CD1c-positive myeloid dendritic cell (primary cell): Measurements from ENCODE around the gene ATP6V0D1.
"Not testable (repeated sequence)": the region's sequence is repeated elsewhere in the genome, so short reads cannot be mapped to it uniquely, and the experiment has no call there.

Experiments
- DNase-seq: peaks from one replicate; pipeline ENCODE4 v3.0.0-alpha.2; 2016; ENCODE audit errors: extremely low spot score

ATP6V0D1 gene

GRCh38 chr16:67480833-67481560 is at the start of gene ATP6V0D1:
ATP6V0D1 (minus strand) TSS chr16:67481157; CDS start chr16:67481086, 71 bp downstream.
- peak; percentile 100 for DNase-seq

DNA sequence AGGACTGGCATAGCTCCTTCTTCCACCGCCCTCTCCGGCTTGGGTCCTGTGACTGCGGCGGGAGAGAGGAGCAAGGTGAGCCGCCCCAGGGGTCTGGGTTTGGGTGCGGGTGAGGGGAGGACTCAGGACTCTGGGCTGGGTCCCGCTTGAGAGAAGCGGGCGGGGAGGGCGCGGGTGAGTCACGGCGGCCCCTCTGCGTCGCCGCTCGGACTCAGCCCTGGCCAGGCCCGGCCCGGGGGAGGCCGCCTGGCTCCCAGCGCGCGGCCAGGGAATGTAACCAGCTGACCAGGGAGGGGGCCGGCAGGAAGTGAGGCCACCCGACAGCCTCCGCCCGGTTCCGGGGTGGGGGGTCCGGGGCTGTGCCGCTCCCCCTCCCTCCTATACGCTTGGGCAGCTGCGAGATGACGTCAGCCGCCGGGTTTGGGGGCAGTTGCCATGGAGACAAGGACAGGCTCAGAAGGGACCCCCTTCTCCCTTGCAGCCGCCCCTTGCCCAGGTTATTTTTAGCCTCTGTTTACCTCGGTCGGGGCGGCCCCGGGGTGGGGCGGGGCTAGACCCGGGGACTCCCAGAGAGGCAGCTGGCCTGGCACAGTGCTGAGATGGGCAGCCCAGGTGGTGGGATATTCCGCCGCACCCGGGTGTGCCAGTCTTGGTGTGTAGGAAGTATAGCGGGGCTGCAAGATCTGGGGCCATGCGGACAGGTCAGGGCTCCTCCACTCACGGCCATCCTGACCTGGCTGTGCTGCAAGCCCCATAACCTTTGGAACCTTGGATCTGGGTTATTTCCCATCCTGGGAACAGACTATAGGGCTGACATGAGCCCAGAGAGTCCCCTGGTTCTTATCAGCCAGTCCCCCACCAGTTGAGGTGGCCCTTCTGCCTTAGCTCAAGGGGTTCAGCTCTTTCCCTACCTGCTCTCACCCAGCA is 49.3 kb upstream of the ATP6V0D1 start:
- DNase-seq: peak; percentile 69

GRCh38 chr16:67529582-67530012 is 48.6 kb upstream of the ATP6V0D1 start:
- no peak for DNase-seq

DNA sequence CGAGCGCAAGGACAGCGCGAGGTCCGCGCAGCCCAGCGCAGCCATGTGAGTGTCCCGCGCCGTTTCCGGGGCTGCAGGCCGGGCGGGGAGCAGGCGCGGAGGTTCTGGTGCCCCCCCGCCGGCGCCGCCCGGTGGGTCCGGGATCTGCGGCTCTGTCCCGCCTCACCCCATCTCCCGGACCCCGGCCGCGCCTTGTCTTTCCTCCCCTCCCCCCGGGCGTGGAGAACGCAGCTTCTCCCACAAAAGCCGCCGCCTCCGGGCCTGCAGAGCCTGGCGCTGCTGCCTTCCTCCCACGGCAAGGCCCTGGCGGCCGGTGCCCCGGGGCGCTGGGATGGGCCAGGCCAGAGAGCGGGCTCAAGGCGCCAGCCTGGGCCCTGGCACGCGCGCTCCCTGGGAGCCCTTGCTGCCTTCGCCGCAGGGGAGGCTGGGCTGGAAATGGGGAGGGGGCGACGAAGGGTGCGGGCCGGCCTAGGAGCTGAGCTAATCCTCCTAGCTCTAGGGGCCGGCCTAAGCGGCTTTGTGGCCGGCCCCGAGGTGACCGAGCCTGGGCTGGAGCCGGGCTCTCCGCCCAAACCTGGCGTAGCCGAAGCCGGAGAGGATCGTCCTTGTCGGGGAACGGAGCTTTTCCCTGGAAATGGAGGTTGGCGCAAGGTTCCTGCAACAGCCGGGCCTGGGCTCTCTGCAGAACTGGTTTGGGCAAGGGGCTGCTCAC is 48.1 kb upstream of the ATP6V0D1 start:
- DNase-seq: peak; percentile 49

GRCh38 chr16:67528222-67528869 is 47.4 kb upstream of the ATP6V0D1 start, which contains the start of gene RIPOR1:
RIPOR1 (plus strand) TSS chr16:67528829; CDS start chr16:67538447, 9,618 bp downstream.
- peak; percentile 59 for DNase-seq

- DNase-seq: no peak
Measured at GRCh38 chr16:67526149-67526791, 45.3 kb upstream of the ATP6V0D1 start.

DNA sequence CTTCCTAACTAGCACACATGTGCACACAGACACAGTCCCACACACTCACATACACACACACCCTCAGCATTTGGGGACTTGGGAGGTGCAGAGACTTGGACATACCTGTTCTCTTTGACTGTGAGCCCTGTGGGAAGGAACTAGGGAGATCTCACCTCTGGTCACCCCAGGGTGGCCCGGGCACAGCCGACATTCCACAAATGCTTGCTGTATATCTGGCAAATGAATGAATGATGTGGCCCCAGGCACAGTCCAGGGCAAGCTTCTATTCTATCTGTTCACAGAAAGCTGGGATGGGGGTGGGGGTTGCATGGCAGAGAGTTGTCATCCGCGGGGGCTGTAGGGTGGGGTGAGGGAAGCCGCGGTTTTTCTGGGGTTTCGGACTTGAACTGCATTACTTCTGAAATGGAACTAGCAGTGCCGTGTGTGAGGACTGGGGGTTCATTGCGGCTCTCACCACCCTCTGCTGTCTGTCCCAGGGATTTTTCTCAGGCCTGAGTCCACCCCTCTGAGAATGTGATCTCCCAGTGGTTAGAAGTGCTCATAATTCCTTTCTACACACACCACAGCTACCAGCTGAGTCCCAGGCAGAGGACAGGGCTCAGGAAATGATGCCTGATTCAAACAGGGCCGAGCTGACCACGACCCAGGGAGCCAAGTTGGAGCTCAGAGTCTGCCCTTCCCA is 44.4 kb upstream of the ATP6V0D1 start:
- DNase-seq: no peak

GRCh38 chr16:67521095-67521804 is 40.3 kb upstream of the ATP6V0D1 start:
- DNase-seq: peak; percentile 99

DNA sequence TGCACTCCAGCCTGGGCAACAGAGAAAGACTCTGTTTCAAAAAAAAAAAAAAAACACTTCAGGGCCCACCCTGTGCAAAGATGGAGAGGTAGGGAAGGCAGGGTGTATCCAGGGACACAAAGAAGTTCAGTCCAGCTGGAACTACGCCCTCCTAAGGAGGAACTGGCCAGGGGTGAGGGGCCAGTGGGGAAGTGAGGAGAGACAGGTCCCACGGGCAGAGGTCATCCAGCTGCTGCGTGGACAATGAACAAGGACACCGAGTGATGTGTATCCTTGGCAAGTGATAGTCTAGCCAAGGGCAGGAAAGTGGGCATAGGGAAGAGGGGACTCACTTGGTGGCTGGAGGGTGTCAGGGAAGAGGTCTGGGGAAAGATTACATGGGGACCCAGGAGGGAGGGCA is 38.3 kb upstream of the ATP6V0D1 start:
- DNase-seq: peak; percentile 43

DNA sequence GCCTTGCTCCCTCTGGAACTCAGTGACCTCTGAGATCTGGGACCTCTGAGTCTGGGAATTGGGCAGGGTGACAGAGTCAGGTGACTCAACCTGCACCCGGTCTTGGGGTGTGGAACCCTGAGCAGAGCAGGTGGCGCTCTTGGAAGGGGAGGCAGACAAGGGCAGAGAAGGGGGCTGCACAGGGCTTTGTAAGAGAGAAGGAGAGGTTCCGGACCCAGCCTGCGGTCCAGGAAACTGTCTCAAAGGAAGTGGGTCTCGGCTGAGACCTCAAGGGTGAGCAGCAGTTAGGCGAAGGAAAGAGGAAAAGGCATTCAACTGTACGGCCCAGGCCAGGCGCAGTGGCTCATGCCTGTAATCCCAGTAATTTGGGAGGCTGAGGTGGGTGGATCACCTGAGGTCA is 37.7 kb upstream of the ATP6V0D1 start:
- no peak for DNase-seq

- no peak for DNase-seq
Measured at GRCh38 chr16:67517661-67518423, 36.9 kb upstream of the ATP6V0D1 start.

DNA sequence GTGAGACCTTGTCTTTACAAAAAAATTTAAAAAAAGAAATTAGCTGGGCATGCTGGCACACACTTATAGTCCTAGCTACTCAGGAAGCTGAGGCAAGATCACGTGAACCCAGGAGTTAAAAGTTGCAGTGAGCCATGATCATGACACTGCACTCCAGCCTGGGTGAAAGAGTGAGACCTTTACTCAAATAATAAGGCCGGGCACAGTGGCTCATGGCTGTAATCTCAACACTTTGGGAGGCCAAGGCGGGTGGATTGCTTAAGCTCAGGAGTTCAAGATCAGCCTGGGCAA is 36.1 kb upstream of the ATP6V0D1 start:
- DNase-seq: no peak

DNA sequence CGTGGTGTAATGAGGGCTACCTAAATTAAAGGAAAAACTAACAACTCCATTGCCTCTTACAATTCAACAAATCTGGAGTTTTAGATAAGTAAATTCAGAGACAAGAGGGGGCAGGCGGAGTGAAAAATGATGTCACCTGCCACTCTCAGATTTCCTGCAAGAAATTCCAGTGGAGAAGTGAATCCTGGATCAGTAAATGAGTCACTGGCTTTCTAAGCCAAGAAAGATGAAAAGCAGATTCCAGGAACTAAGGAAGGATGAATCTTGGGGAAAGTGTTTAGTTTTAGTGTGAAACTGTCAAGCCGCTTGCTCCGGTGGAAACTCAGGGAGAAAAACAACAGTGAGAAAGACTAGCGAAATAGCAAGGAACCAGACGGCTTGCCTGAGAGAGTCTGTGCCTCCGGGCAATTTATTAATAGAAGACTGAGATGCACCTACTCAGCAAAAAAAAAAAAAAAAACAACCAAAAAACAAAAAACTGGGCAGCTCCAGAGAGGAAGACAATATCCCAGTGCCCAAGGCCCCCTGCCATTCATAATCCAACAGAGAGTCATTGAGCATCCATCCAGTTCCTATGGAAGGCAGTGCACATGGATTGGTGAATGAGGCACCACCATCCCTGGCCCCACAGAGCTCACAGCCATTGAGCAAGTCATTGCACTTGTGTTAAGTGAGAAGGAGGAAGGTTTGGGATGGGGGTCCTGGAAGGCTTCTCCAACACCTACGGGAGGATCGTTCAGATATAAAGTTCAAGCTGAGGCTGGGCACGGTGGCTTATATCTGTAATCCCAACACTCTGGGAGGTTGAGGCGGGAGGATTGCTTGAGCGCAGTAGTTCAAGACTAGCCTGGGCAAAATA is 35.6 kb upstream of the ATP6V0D1 start:
- DNase-seq: no peak

GRCh38 chr16:67514382-67514828 is 33.4 kb upstream of the ATP6V0D1 start:
- DNase-seq: peak; percentile 96

DNA sequence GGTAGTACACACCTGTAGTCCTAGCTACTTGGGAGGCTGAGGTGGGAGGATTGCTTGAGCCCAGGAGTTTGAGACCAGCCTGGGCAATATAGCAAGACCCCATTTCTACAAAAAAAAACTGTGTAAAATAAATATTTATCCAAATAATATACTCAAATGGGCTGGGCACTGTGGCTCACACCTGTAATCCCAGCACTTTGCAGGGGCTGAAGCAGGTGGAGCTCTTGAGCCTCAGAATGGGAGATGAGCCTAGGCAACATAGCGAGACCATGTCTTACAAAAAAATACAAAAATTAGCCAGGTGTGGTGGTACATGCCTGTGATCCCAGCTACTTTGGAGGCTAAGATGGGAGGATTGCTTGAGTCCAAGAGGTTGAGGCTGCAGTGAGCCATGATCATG is 32.9 kb upstream of the ATP6V0D1 start:
- DNase-seq: not testable (repeated sequence)

- no peak for DNase-seq
Measured at GRCh38 chr16:67509016-67509415, 28.1 kb upstream of the ATP6V0D1 start.

DNA sequence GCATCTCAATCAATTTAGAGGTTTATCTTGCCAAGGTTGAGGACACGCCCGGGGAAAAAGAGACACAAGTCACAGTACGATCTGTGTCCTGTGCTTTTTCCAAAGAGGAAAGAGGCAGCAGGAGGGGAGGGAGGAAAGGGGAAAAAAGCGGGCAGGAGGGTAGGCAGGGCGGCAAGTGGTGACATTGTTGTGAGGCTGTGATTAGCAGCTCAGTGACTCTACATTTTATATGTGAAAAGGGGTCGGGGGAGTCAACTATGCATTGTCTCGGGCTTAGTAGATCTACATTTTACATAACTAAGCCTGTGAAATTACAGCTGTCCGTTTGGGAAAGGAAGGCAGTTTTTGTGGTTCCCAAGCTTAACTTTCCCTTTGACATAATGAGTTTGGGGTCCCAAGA is 25.5 kb upstream of the ATP6V0D1 start:
- DNase-seq: no peak
